ENCODE data around the gene GUCA2B.

GUCA2B gene

GRCh38 chr1:42143896-42144710 is 9.1 kb upstream of the GUCA2B start:
- DNase-seq = no peak

GRCh38 chr1:42144711-42145388 is 8.4 kb upstream of the GUCA2B start:
- no peak for DNase-seq

- DNase-seq = no peak
Observed at GRCh38 chr1:42145389-42145716, 7.9 kb upstream of the GUCA2B start.

GRCh38 chr1:42145764-42146625 is 7.2 kb upstream of the GUCA2B start:
- DNase-seq = no peak

- DNase-seq = peak; percentile 11 to 66 (median 24)
Observed at GRCh38 chr1:42146626-42147320, 6.4 kb upstream of the GUCA2B start.

GRCh38 chr1:42148166-42148565 is 5.0 kb upstream of the GUCA2B start:
- DNase-seq = no peak

- no peak for DNase-seq
Observed at GRCh38 chr1:42150651-42151050, 2.6 kb upstream of the GUCA2B start.

- no peak for DNase-seq
Observed at GRCh38 chr1:42152119-42152518, 1.1 kb upstream of the GUCA2B start.

- DNase-seq = no peak
Observed at GRCh38 chr1:42153624-42154023, 414 bp downstream of the GUCA2B start.

- DNase-seq = no peak
Observed at GRCh38 chr1:42154685-42155084, 1.5 kb downstream of the GUCA2B start.

- no peak for DNase-seq
Observed at GRCh38 chr1:42155362-42155761, 2.2 kb downstream of the GUCA2B start.

GRCh38 chr1:42157667-42158066 is 4.5 kb downstream of the GUCA2B start:
- DNase-seq = no peak

- no peak for DNase-seq
Observed at GRCh38 chr1:42158189-42158588, 5.0 kb downstream of the GUCA2B start.

GRCh38 chr1:42162181-42162580 is 9.0 kb downstream of the GUCA2B start:
- DNase-seq = no peak

GRCh38 chr1:42163114-42163513 is 9.9 kb downstream of the GUCA2B start:
- DNase-seq = no peak

- no peak for DNase-seq
Observed at GRCh38 chr1:42163536-42164503, 10.6 kb downstream of the GUCA2B start.

- no peak for DNase-seq
Observed at GRCh38 chr1:42164551-42165420, 11.6 kb downstream of the GUCA2B start, which contains the start of gene GUCA2A. TSS of gene GUCA2A (minus strand) at chr1:42164745. CDS start at chr1:42164712, 33 bp downstream.

GRCh38 chr1:42165511-42166210 is 12.5 kb downstream of the GUCA2B start:
- DNase-seq = no peak

GRCh38 chr1:42167611-42168390 is 14.6 kb downstream of the GUCA2B start:
- no peak for DNase-seq
